H1 (cell line): ENCODE data around the gene FAM234A.

Experiments used
- CBX8 ChIP-seq: fragments of 300-800, 300-1000 bp; sonication (generic); IDR thresholded peaks from 2 replicates; pipeline ENCODE4 v1.7.1; 2016; ENCODE audit warnings: low read depth, low read length, borderline replicate concordance
- CREB1 ChIP-seq: IDR thresholded peaks from 2 replicates; pipeline ENCODE4 v1.6.1; 2012; ENCODE audit warnings: inconsistent platforms
- CTCF ChIP-seq, 3 experiments: IDR thresholded peaks; 1 replicate in 2 of 3; 2 replicates in 1 of 3; pipeline versions ENCODE4 v1.5.1 to v1.6.1; 2011; ENCODE audit warnings: low read length in 3 of 3, mild to moderate bottlenecking in 3 of 3, inconsistent platforms in 2 of 3, low read depth in 1 of 3, moderate library complexity in 1 of 3; ENCODE audit not compliant: insufficient read depth in 1 of 3; ENCODE audit errors: control extremely low read depth in 1 of 3
- EZH2 ChIP-seq: fragments of 200-600 bp; sonication (generic); IDR thresholded peaks from 2 replicates; pipeline ENCODE4 v1.7.1; 2012; ENCODE audit warnings: low read depth, mild to moderate bottlenecking, moderate library complexity, low read length, inconsistent platforms; ENCODE audit not compliant: severe bottlenecking
- GTF2F1 ChIP-seq: IDR thresholded peaks from 2 replicates; pipeline ENCODE4 v1.6.1; 2012; ENCODE audit warnings: low read depth, low read length, improper control_type of control experiment, borderline replicate concordance
- MAFK ChIP-seq: IDR thresholded peaks from 2 replicates; pipeline ENCODE4 v1.6.1; 2012; ENCODE audit warnings: low read depth, mild to moderate bottlenecking, improper control_type of control experiment, low read length
- NRF1 ChIP-seq: IDR thresholded peaks from 2 replicates; pipeline ENCODE4 v1.6.1; 2011; ENCODE audit warnings: mild to moderate bottlenecking, low read depth, low read length, improper control_type of control experiment
- POLR2A ChIP-seq, 2 experiments: IDR thresholded peaks; 1 replicate in 1 of 2; 2 replicates in 1 of 2; pipeline ENCODE4 v1.6.1; 2011; ENCODE audit warnings: low read depth in 2 of 2, low read length in 2 of 2, mild to moderate bottlenecking in 2 of 2; ENCODE audit errors: control extremely low read depth in 1 of 2
- SUZ12 ChIP-seq: fragments of 200-600 bp; sonication (generic); IDR thresholded peaks from 2 replicates; pipeline ENCODE4 v1.6.1; 2012; ENCODE audit warnings: mild to moderate bottlenecking, inconsistent platforms, low read length, moderate library complexity, mixed read lengths
- TAF1 ChIP-seq: IDR thresholded peaks from 2 replicates; pipeline ENCODE4 v1.6.1; 2011; ENCODE audit warnings: mild to moderate bottlenecking, low read depth, low read length

- no peak for TF ChIP-seq NRF1
- TF ChIP-seq SUZ12, result no peak
- TF ChIP-seq CTCF (IDR thresholded peaks at IDR 0.05; ENCODE audit: control extremely low read depth in 1 of 3, insufficient read depth in 1 of 3, low read depth in 1 of 3, low read length in 3 of 3), result no peak
- TF ChIP-seq MAFK, result no peak
- no peak for TF ChIP-seq POLR2A (IDR thresholded peaks at IDR 0.05; ENCODE audit: control extremely low read depth in 1 of 2, low read depth in 2 of 2, low read length in 2 of 2)
- TF ChIP-seq CBX8, result no peak
- no peak for TF ChIP-seq TAF1
- no peak for TF ChIP-seq GTF2F1
- no peak for TF ChIP-seq EZH2
- TF ChIP-seq CREB1, result no peak
These were observed 63.2 kb downstream of the FAM234A start for GRCh38 chr16:297832-298231.
